Lower lobe of right lung (tissue), 2 donors: ENCODE measurements around the gene GLI2. TPM values are rescaled to one million over a fixed set of nuclear protein-coding genes. Genes with fewer than 3 reads are reported as not detected.

Experiments used
- ATAC-seq, 2 donors: fragments of 200-7000 bp; cut with Tn5 transposase; one replicate each; pipeline ENCODE4 v1.9.1; 2020 to 2022; ENCODE audit warnings: mild to moderate bottlenecking in 2 of 2, moderate library complexity in 2 of 2
- DNase-seq: peaks from one replicate; pipeline ENCODE4 v3.0.0-alpha.2; 2020
- H3K27ac ChIP-seq: fragments of 200-600 bp; one replicate; pipeline ENCODE4 v1.8.0; 2022
- H3K27me3 ChIP-seq: fragments of 200-600 bp; one replicate; pipeline ENCODE4 v1.8.0; 2022; ENCODE audit warnings: low read depth
- H3K36me3 ChIP-seq: fragments of 200-600 bp; one replicate; pipeline ENCODE4 v1.8.0; 2022; ENCODE audit warnings: mild to moderate bottlenecking
- H3K4me1 ChIP-seq: fragments of 200-600 bp; one replicate; pipeline ENCODE4 v1.8.0; 2022
- H3K4me3 ChIP-seq: fragments of 200-600 bp; one replicate; pipeline ENCODE4 v1.8.0; 2022; ENCODE audit warnings: mild to moderate bottlenecking
- H3K9me3 ChIP-seq: fragments of 200-600 bp; one replicate; pipeline ENCODE4 v1.8.0; 2022
- CTCF ChIP-seq: fragments of 200-600 bp; IDR thresholded peaks from one replicate; pipeline ENCODE4 v1.8.0; 2022; ENCODE audit warnings: antibody characterized with exemption, mild to moderate bottlenecking
- intact Hi-C: fragments of 100-400 bp; cut with DNase I; formaldehyde crosslinking; loops from one replicate; pipeline ENCODE4 v1.11.0; 2022
- total RNA-seq: library from RNA; stranded (reverse); fragmentation: NEBNext Ultra II Directional; extraction: Animal tissue kit (Norgen Biotek cat#: 25700); gene quantifications from one replicate; pipeline ENCODE4 v1.2.1, GENCODE V29; 2021
- donor health status: DM: no; HTN: yes; CAD: no; lungs with severe emphysema.

GLI2 gene
- total RNA-seq, 1 donor from 2014 or later, result 3.3 TPM

DNA sequence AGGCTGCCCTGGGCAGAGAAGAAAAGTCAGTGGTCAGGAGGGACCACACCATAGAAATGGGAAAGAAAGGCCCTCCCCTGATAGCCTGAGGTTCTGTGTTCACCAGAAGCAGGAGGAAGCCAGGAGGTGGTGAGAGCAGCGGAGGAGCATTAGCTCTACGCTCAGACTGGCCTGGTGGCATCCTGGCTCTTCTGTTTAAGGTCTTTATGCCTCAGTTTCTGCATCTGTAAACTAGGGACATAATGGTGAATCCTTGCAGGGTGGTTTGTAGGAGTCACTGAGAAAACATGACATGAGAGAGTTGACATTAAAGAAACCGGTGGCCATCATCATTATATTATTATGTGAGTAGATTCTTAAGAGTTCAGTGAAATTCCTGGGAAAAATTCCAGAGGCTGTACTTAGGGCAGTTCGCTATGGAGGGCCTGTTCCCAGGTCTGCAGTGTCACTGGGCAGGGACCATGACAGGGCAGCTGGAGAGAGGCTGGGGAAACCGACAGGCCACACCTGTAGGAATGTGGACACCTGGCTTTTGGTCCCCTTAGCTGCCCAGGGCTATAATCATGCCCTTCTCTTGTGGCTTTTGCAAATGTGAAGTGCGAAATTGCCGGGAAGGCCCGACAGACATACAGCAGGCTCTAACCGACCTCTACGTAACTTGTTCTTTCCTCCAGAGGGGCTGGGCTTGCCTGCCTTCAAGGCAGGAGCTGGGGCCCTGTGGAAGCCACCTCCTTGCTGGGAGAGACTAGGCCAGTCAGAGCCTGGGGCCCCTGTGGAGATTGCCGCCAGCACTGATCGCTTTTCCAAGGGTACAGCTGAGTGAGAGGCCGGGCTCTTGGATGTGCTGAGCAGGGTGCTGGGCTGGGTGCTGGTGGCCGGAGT is 31.0 kb downstream of the GLI2 start:
- Histone ChIP-seq H3K36me3 (no peaks in the 10 kb centered on the region), H3K27me3 (no peaks in the 10 kb centered on the region), H3K4me1 (peaks cover 17% of the 10 kb centered on the region), H3K4me3 (no peak overlapping the region), H3K27ac (peak overlapping the region; percentile 80), H3K9me3 (no peaks in the 10 kb centered on the region)
- no peak for TF ChIP-seq CTCF
- intact Hi-C loops, result no loop called here
- DNase-seq (peak; percentile 37), ATAC-seq (no peak)

GRCh38 chr2:120767486-120768005 is 31.9 kb downstream of the GLI2 start:
- ATAC-seq (no peak), DNase-seq (peak; percentile 21)
- no peaks in the 10 kb centered on the region for H3K27me3 ChIP-seq
- no peaks in the 10 kb centered on the region for H3K36me3 ChIP-seq
- no peaks in the 10 kb centered on the region for H3K9me3 ChIP-seq
- H3K27ac ChIP-seq, result no peak overlapping the region
- no peak overlapping the region for H3K4me3 ChIP-seq
- H3K4me1 ChIP-seq, result peaks cover 18% of the 10 kb centered on the region
- TF ChIP-seq CTCF, result no peak
- intact Hi-C loops, result no loop called here

- peak; percentile 36 for DNase-seq
- H3K4me1 ChIP-seq, result peaks cover 18% of the 10 kb centered on the region
- no peak for ATAC-seq
- TF ChIP-seq CTCF, result no peak
- H3K4me3 ChIP-seq, result no peak overlapping the region
- intact Hi-C loops, result no loop called here
- no peaks in the 10 kb centered on the region for H3K36me3 ChIP-seq
- no peak overlapping the region for H3K27ac ChIP-seq
- no peaks in the 10 kb centered on the region for H3K27me3 ChIP-seq
- no peaks in the 10 kb centered on the region for H3K9me3 ChIP-seq
Measured at GRCh38 chr2:120768112-120769048, 32.7 kb downstream of the GLI2 start.

GRCh38 chr2:120769076-120769786 is 33.6 kb downstream of the GLI2 start:
- no peak for TF ChIP-seq CTCF

GRCh38 chr2:120769787-120770120 is 34.1 kb downstream of the GLI2 start:
- no peaks in the 10 kb centered on the region for H3K9me3 ChIP-seq
- no peaks in the 10 kb centered on the region for H3K36me3 ChIP-seq
- H3K27me3 ChIP-seq, result no peaks in the 10 kb centered on the region
- TF ChIP-seq CTCF, result no peak
- intact Hi-C loops, result no loop called here
- H3K4me1 ChIP-seq, result peaks cover 17% of the 10 kb centered on the region
- no peak overlapping the region for H3K27ac ChIP-seq
- no peak for ATAC-seq
- no peak overlapping the region for H3K4me3 ChIP-seq
- peak; percentile 12 for DNase-seq

More at GRCh38 chr2:120769076-120769786, 33.6 kb downstream of the GLI2 start:
- no peak overlapping the region for H3K27ac ChIP-seq
- no peaks in the 10 kb centered on the region for H3K9me3 ChIP-seq
- DNase-seq (peak; percentile 25), ATAC-seq (no peak)
- intact Hi-C loops, result no loop called here
- H3K4me3 ChIP-seq, result no peak overlapping the region
- no peaks in the 10 kb centered on the region for H3K27me3 ChIP-seq
- H3K4me1 ChIP-seq, result peaks cover 18% of the 10 kb centered on the region
- H3K36me3 ChIP-seq, result no peaks in the 10 kb centered on the region
